Measurements from ENCODE around the gene GAS7.

Gene GAS7

GRCh38 chr17:10171581-10171981 lies 26.8 kb downstream of the GAS7 start:
- no peak for ATAC-seq
- no peak for TF ChIP-seq BACH2 (CRISPR knock-in tag; IDR thresholded peaks at IDR 0.05; ENCODE audit: borderline replicate concordance)
- no peak for TF ChIP-seq GLIS3 (CRISPR knock-in tag; IDR thresholded peaks at IDR 0.05)
- TF ChIP-seq, protein P1, sequence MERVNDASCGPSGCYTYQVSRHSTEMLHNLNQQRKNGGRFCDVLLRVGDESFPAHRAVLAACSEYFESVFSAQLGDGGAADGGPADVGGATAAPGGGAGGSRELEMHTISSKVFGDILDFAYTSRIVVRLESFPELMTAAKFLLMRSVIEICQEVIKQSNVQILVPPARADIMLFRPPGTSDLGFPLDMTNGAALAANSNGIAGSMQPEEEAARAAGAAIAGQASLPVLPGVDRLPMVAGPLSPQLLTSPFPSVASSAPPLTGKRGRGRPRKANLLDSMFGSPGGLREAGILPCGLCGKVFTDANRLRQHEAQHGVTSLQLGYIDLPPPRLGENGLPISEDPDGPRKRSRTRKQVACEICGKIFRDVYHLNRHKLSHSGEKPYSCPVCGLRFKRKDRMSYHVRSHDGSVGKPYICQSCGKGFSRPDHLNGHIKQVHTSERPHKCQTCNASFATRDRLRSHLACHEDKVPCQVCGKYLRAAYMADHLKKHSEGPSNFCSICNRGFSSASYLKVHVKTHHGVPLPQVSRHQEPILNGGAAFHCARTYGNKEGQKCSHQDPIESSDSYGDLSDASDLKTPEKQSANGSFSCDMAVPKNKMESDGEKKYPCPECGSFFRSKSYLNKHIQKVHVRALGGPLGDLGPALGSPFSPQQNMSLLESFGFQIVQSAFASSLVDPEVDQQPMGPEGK (CRISPR knock-in tag; IDR thresholded peaks at IDR 0.05; ENCODE audit: borderline replicate concordance) = no peak
- TF ChIP-seq CREB5 (CRISPR knock-in tag; IDR thresholded peaks at IDR 0.05; ENCODE audit: low read depth) = no peak
- TF ChIP-seq SNAI2 (CRISPR knock-in tag; IDR thresholded peaks at IDR 0.05) = no peak

GRCh38 chr17:10171122-10171571 lies 27.3 kb downstream of the GAS7 start:
- no peak for TF ChIP-seq POU6F1 (CRISPR knock-in tag; IDR thresholded peaks at IDR 0.05; ENCODE audit: borderline replicate concordance, low read depth)
- no peak for TF ChIP-seq CSDC2 (CRISPR knock-in tag; IDR thresholded peaks at IDR 0.05)
- TF ChIP-seq OSR1 (CRISPR knock-in tag; IDR thresholded peaks at IDR 0.05) = no peak
- TF ChIP-seq SNAI2 (CRISPR knock-in tag; IDR thresholded peaks at IDR 0.05) = no peak
- no peak for TF ChIP-seq BACH2 (CRISPR knock-in tag; IDR thresholded peaks at IDR 0.05; ENCODE audit: borderline replicate concordance)
- no peak for TF ChIP-seq ZC3H10 (CRISPR knock-in tag; IDR thresholded peaks at IDR 0.05)
- TF ChIP-seq ARNTL (CRISPR knock-in tag; IDR thresholded peaks at IDR 0.05; ENCODE audit: borderline replicate concordance, low read depth) = no peak
- TF ChIP-seq, protein P1 (CRISPR knock-in tag; IDR thresholded peaks at IDR 0.05; ENCODE audit: borderline replicate concordance) = no peak
- TF ChIP-seq, protein P2, sequence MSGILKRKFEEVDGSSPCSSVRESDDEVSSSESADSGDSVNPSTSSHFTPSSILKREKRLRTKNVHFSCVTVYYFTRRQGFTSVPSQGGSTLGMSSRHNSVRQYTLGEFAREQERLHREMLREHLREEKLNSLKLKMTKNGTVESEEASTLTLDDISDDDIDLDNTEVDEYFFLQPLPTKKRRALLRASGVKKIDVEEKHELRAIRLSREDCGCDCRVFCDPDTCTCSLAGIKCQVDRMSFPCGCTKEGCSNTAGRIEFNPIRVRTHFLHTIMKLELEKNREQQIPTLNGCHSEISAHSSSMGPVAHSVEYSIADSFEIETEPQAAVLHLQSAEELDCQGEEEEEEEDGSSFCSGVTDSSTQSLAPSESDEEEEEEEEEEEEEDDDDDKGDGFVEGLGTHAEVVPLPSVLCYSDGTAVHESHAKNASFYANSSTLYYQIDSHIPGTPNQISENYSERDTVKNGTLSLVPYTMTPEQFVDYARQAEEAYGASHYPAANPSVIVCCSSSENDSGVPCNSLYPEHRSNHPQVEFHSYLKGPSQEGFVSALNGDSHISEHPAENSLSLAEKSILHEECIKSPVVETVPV (CRISPR knock-in tag; IDR thresholded peaks at IDR 0.05) = no peak
- no peak for TF ChIP-seq ZFP3 (CRISPR knock-in tag; IDR thresholded peaks at IDR 0.05)
- no peak for ATAC-seq

DNA sequence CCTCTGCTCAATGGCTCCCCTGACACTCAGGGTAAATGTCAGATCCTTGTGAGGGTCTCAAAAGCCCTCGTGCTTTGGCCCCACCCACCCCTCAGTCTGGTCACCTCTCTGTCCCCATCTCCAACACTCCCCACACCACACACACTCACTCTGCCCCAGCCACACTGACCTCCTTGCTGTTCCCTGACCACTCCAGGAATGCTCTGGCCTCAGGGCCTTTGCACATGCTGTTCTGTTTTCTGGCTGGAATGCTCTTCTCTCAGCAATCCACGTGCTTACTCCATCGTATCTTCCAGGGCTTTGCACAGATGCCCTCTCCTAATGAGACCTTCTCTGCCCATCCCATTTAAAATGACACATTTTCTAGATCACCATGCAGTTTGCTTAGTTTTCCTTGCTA lies 28.2 kb downstream of the GAS7 start:
- TF ChIP-seq, protein P2 (CRISPR knock-in tag; IDR thresholded peaks at IDR 0.05) = no peak
- TF ChIP-seq ZC3H10 (CRISPR knock-in tag; IDR thresholded peaks at IDR 0.05) = no peak
- no peak for TF ChIP-seq ZNF70 (CRISPR knock-in tag; IDR thresholded peaks at IDR 0.05)
- TF ChIP-seq ZNF8 (CRISPR knock-in tag; IDR thresholded peaks at IDR 0.05) = no peak
- no peak for TF ChIP-seq BACH2 (CRISPR knock-in tag; IDR thresholded peaks at IDR 0.05; ENCODE audit: borderline replicate concordance)
- no peak for TF ChIP-seq PPARA (CRISPR knock-in tag; IDR thresholded peaks at IDR 0.05; ENCODE audit: borderline replicate concordance)
- no peak for TF ChIP-seq POU6F1 (CRISPR knock-in tag; IDR thresholded peaks at IDR 0.05; ENCODE audit: borderline replicate concordance, low read depth)
- no peak for TF ChIP-seq RARB (CRISPR knock-in tag; IDR thresholded peaks at IDR 0.05)
- TF ChIP-seq ARNTL (CRISPR knock-in tag; IDR thresholded peaks at IDR 0.05; ENCODE audit: borderline replicate concordance, low read depth) = no peak
- no peak for TF ChIP-seq ESRRG (CRISPR knock-in tag; IDR thresholded peaks at IDR 0.05)
- no peak for TF ChIP-seq TOX (CRISPR knock-in tag; IDR thresholded peaks at IDR 0.05; ENCODE audit: borderline replicate concordance)
- no peak for TF ChIP-seq TSHZ2 (CRISPR knock-in tag; IDR thresholded peaks at IDR 0.05)
- no peak for TF ChIP-seq TCF4 (CRISPR knock-in tag; IDR thresholded peaks at IDR 0.05; ENCODE audit: borderline replicate concordance)
- no peak for TF ChIP-seq CSDC2 (CRISPR knock-in tag; IDR thresholded peaks at IDR 0.05)
- TF ChIP-seq GLIS3 (CRISPR knock-in tag; IDR thresholded peaks at IDR 0.05) = no peak
- TF ChIP-seq ZFP3 (CRISPR knock-in tag; IDR thresholded peaks at IDR 0.05) = no peak
- TF ChIP-seq ZNF565 (CRISPR knock-in tag; conservative IDR thresholded peaks at IDR 0.05; ENCODE audit: low read depth) = no peak
- no peak for ATAC-seq
